Activated CD4-positive, alpha-beta T cell treated with anti-CD3 and anti-CD28 coated beads for 36 hours (primary cell): ENCODE data around the gene FAM171A2. TPM values are rescaled to one million over a fixed set of nuclear protein-coding genes. Genes with fewer than 3 reads are reported as not detected.
"Not testable (repeated sequence)": the region's sequence is repeated elsewhere in the genome, so short reads cannot be mapped to it uniquely, and the experiment has no call there.

ENCODE experiments used
- ATAC-seq: fragments of 200-7000 bp; cut with Tn5 transposase; one replicate; pipeline ENCODE4 v1.10.0; 2021; ENCODE audit warnings: mild to moderate bottlenecking, moderate library complexity
- CTCF ChIA-PET: fragments of 350-600 bp; sonication (Branson Sonifier 250); formaldehyde crosslinking; loops from one replicate; lab custom pipeline; 2021; ENCODE audit warnings: antibody characterized with exemption; lab: Charles Lee
- POLR2A ChIA-PET: fragments of 350-600 bp; sonication (Branson Sonifier 250); formaldehyde crosslinking; loops from one replicate; lab custom pipeline; 2021; ENCODE audit warnings: antibody characterized with exemption, inconsistent platforms; lab: Charles Lee
- DNase-seq: peaks from one replicate; pipeline ENCODE4 v3.0.0-alpha.2; 2020
- H3K27ac Mint-ChIP-seq: one replicate; pipeline ENCODE4 v1.8.0; 2021; ENCODE audit warnings: mixed read lengths
- H3K27me3 Mint-ChIP-seq: one replicate; pipeline ENCODE4 v1.8.0; 2021; ENCODE audit warnings: mixed read lengths
- H3K36me3 Mint-ChIP-seq: one replicate; pipeline ENCODE4 v1.8.0; 2021; ENCODE audit warnings: low read depth, mixed read lengths
- H3K4me1 Mint-ChIP-seq: one replicate; pipeline ENCODE4 v1.8.0; 2021; ENCODE audit warnings: mixed read lengths
- H3K4me3 Mint-ChIP-seq: one replicate; pipeline ENCODE4 v1.8.0; 2021; ENCODE audit warnings: mild to moderate bottlenecking, moderate library complexity, mixed read lengths
- H3K9me3 Mint-ChIP-seq: one replicate; pipeline ENCODE4 v1.8.0; 2021; ENCODE audit warnings: low read depth, mixed read lengths
- intact Hi-C, 2 experiments: fragments of 100-400 bp; cut with DNase I in 1 of 2; cut with micrococcal nuclease in 1 of 2; formaldehyde crosslinking; loops; one replicate each; pipeline versions ENCODE4 v1.14.2 to v1.15.1; 2022 to 2024; cut with DNase I, micrococcal nuclease
- total RNA-seq, 2 experiments: library from RNA; stranded (reverse); gene quantifications; one replicate each; pipeline ENCODE4 v1.2.3, GENCODE V29; 2021

FAM171A2 gene
- total RNA-seq, 2 experiments from 2014 or later = 0.18 to 0.32 TPM

DNA sequence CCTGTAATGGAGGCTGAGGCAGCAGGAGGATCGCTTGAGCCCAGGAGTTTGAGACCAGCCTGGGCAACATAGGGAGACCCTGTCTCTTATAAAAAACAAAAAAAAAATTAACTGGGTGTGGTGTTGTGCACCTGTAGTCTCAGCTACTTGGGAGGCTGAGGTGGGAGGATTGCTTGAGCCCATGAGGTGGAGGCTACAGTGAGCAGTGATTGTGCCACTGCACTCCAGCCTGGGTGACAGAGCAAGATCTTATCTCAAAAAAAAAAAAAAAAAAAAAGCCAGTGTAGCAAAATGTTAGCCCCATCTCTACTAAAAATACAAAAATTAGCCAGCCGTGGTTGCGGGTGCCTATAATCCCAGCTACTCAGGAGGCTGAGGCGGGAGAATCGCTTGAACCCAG, 33.4 kb downstream of the FAM171A2 start:
- H3K36me3 Mint-ChIP-seq, H3K9me3 Mint-ChIP-seq, intact Hi-C loops, H3K27ac Mint-ChIP-seq, H3K27me3 Mint-ChIP-seq, ATAC-seq, DNase-seq, H3K4me3 Mint-ChIP-seq: not testable (repeated sequence)
- ChIA-PET POLR2A (interaction anchor here (0.6 kb wide), 1 partner anchor 32 kb away, joined by 3 read pairs; no protein-coding TSS in a partner anchor), CTCF (interaction anchor here (0.6 to 6.7 kb wide), 22 partner anchors 8 to 215 kb away, joined by 3 to 43 read pairs (median 6); partner anchors contain the start of genes GRN, HDAC5 and TMUB2)
- H3K4me1 Mint-ChIP-seq = peaks cover 17% of the 10 kb centered on the region

DNA sequence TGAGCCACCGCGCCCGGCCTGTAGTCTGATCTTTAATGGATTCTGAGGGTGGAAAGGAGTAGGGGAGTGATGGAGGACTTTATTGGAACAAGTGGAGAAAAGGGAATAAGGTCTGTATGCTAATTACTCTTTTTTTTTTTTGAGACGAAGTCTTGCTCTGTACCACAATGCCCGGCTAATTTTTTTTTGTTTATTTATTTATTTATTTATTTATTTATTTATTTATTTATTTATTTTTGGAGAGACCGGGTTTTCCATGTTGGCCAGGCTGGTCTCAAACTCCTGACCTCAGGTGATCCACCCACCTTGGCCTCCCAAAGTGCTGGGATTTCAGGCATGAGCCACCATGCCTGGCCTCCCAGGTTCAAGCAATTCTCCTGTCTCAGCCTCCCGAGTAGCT, 34.1 kb downstream of the FAM171A2 start:
- not testable (repeated sequence) for H3K27me3 Mint-ChIP-seq, H3K27ac Mint-ChIP-seq, H3K36me3 Mint-ChIP-seq, H3K9me3 Mint-ChIP-seq, DNase-seq, ATAC-seq, H3K4me3 Mint-ChIP-seq
- POLR2A ChIA-PET = interaction anchor here (0.6 to 1.0 kb wide), 3 partner anchors 13 to 120 kb away, joined by 3 to 6 read pairs (median 4); no protein-coding TSS in a partner anchor
- peaks cover 17% of the 10 kb centered on the region for H3K4me1 Mint-ChIP-seq
- intact Hi-C loops = loop anchor here (5.0 kb wide), 3 partner anchors 127 to 568 kb away; partner anchors contain the start of genes EFTUD2 (in 1 of the 2) and HDAC5 (in 1 of the 2)
- CTCF ChIA-PET = interaction anchor here (0.6 to 6.7 kb wide), 6 partner anchors 15 to 206 kb away, joined by 3 to 40 read pairs (median 6); partner anchors contain the start of genes GRN and HDAC5

DNA sequence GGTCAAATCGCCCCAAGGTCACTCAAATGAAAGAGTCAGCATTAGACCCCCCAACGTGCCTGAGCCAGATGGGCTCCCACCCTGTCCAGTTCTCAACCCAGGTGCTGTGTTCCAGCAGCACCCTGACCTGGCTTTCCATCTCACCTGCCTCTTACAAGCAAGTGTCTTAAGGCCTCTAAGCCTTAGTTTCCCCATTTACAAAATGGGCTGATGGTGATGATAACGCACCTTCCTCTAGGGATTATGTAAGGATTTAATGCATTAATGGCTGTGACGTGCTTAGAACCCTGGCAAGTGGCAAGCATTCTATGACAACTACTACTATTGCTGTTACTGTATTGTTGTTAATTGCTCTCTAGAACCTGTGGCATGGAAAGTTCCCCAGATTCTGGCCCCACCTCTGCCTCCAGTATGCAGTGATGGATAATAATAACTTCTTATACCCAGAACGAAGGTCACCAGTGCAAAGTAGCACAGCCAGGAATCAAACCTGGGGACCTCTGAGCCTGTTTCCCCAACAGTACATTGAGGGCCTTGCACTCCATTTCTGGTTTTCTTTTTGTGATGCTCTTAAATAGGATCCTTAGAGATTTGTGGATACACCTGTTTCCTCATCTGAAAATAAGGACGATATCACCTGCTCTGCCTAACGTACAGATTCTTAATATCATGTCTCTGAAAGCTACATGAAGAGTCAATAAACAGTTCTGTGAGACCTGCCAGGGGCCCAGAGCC, 35.8 kb downstream of the FAM171A2 start:
- CTCF ChIA-PET = interaction anchor here (0.9 to 1.1 kb wide), 3 partner anchors 14 to 118 kb away, joined by 4 to 5 read pairs (median 5); no protein-coding TSS in a partner anchor
- intact Hi-C loops = loop anchor here (5.0 kb wide), 3 partner anchors 126 to 569 kb away; partner anchors contain the start of genes EFTUD2 (in 1 of the 2) and HDAC5 (in 1 of the 2)

DNA sequence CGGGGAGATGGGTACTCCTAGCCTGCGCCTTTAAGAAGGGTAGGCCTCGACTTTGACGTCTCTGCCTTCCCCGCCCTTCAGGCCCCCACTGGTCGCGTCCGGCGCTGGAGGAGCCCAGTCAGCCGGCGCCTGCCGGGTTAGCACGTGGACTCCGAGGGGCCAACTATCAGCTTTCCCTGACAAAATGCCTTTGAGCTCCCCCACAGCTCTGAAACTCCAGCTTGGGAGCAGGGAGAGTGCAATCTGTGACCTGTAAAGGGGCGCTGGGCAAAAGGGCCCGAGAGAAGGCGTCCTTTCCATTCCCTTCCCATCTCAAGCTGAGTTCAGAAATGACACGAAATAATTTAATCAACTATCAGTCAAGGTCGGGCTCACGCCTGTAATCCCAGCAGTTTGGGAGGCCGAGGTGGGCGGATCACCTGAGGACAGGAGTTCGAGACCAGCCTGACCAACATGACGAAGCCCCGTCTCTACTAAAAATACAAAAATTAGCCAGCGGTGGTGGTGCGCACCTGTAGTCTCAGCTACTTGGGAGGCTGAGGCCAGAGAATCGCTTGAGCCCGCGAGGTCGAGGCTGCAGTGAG, 36.7 kb downstream of the FAM171A2 start:
- peak overlapping the region; percentile 84 for H3K4me3 Mint-ChIP-seq
- intact Hi-C loops = loop anchor here (1.0 to 5.0 kb wide), 4 partner anchors 125 to 570 kb away; partner anchors contain the start of genes EFTUD2 (in 1 of the 2), HDAC5 (in 1 of the 2) and TMUB2 (in 1 of the 2)
- ATAC-seq (peak; percentile 73), DNase-seq (peak; percentile 95)
- POLR2A ChIA-PET = interaction anchor here (0.5 to 1.0 kb wide), 6 partner anchors 102 to 859 kb away, joined by 3 to 11 read pairs (median 6); partner anchors contain the start of gene TMUB2
- H3K36me3 Mint-ChIP-seq = peaks cover 4% of the 10 kb centered on the region
- CTCF ChIA-PET = interaction anchor here (0.6 to 1.5 kb wide), 15 partner anchors 10 to 391 kb away, joined by 3 to 16 read pairs (median 4); partner anchors contain the start of genes FAM171A2, GRN, HDAC5 and UBTF
- no peaks in the 10 kb centered on the region for H3K9me3 Mint-ChIP-seq
- peaks cover 25% of the 10 kb centered on the region for H3K4me1 Mint-ChIP-seq
- H3K27me3 Mint-ChIP-seq = no peaks in the 10 kb centered on the region
- peak overlapping the region; percentile 87 for H3K27ac Mint-ChIP-seq

More for the DNA sequence above, 35.8 kb downstream of the FAM171A2 start:
- H3K4me3 Mint-ChIP-seq = no peak overlapping the region
- POLR2A ChIA-PET = no interaction called here
- H3K36me3 Mint-ChIP-seq = peaks cover 3% of the 10 kb centered on the region
- ATAC-seq (no peak), DNase-seq (no peak)
- H3K27ac Mint-ChIP-seq = peak overlapping the region; percentile 42
- H3K27me3 Mint-ChIP-seq = no peaks in the 10 kb centered on the region
- no peaks in the 10 kb centered on the region for H3K9me3 Mint-ChIP-seq
- H3K4me1 Mint-ChIP-seq = peaks cover 23% of the 10 kb centered on the region

DNA sequence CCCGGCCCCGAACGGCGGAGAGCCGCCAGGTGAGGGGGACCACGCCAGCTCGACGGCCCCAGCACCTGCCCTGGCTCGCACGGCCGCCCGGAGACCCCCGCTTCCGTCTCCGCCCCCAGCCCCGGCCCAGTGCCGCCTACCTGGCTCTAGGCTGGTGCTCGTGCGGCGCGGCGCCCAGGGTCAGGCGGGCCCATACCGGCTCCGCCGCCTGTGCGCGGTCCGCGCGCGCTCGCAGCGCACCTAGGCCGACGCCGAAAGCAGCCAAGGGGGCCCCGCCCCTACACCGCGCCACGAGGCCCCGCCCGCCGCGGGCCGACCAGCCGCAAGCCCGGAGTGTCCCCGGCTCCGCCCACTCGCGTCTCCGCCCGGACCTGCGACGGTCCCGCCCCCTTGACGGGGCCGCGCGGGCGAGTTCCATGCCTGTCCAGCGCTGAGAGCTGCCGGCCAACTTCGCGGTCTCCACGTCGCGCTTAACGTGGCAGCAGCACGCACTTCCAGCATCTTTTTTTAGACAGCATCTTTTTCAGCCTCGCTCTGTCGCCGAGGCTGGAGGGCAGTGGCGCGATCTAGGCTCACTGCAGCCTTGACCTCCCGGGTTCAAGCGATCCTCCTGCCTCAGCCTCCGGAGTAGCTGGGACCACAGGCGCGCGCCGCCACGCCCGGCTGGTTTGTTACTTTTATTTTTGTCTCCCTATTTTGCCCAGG, 38.9 kb downstream of the FAM171A2 start, which contains the start of gene SLC25A39:
TSS of gene SLC25A39 (minus strand) at position 253 of the 705 bp plus-strand sequence. CDS start 1,261 bp downstream, outside the sequence.
- Mint-ChIP-seq H3K4me3 (peak within 1 kb of the TSS; percentile 84), H3K27ac (peak within 1 kb of the TSS; percentile 94), H3K9me3 (no peaks in the 10 kb centered on the region), H3K36me3 (peaks cover 12% of the 10 kb centered on the region), H3K4me1 (peaks cover 21% of the 10 kb centered on the region), H3K27me3 (no peaks in the 10 kb centered on the region)
- DNase-seq (peak; percentile 97), ATAC-seq (peak; percentile 74)
- POLR2A ChIA-PET = interaction anchor here (0.8 to 1.3 kb wide), 2 partner anchors 106 to 115 kb away, joined by 3 to 5 read pairs; no protein-coding TSS in a partner anchor
- intact Hi-C loops = loop anchor here (1.0 to 5.0 kb wide), 14 partner anchors 16 to 573 kb away; partner anchors contain the start of genes HDAC5 (in 2 of the 2), EFTUD2 (in 1 of the 2), GRN (in 1 of the 2) and HROB (in 1 of the 2)
- CTCF ChIA-PET = interaction anchor here (0.6 to 1.1 kb wide), 5 partner anchors 11 to 361 kb away, joined by 3 to 5 read pairs (median 4); no protein-coding TSS in a partner anchor

DNA sequence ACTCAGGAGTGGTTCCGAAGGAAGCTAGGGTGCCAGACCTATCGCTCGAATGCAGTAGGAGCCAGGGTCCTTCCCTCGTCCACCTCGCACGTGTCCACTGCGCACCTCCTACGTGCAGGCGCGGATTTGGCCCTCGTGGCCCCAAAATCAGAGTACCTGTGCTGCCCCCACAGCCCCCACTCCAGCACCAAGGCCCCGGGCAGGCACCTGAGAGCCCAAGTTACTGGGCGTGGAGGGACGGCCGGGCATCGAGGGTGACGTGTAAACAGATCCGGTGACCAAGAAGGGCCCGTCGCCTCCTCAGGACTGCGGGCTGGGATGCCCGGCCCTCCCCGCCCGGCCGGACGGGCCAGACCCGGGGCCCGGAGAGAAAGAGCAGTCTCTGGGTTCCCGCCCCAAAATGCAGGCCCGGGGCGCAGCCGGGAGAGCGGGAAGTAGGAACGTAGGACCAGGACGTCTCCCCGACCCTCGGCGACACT, 39.5 kb downstream of the FAM171A2 start:
- Mint-ChIP-seq H3K9me3 (no peaks in the 10 kb centered on the region), H3K36me3 (peaks cover 17% of the 10 kb centered on the region), H3K27ac (no peak overlapping the region), H3K4me1 (peaks cover 21% of the 10 kb centered on the region), H3K27me3 (no peaks in the 10 kb centered on the region), H3K4me3 (peak overlapping the region; percentile 84)
- intact Hi-C loops = loop anchor here (1.0 to 2.0 kb wide), 11 partner anchors 16 to 258 kb away; partner anchors contain the start of genes GRN (in 1 of the 2), HDAC5 (in 1 of the 2), HROB (in 1 of the 2) and LSM12 (in 1 of the 2)
- peak; percentile 35 for DNase-seq
- ATAC-seq = no peak
- CTCF ChIA-PET = interaction anchor here (0.6 to 1.5 kb wide), 8 partner anchors 9 to 362 kb away, joined by 3 to 5 read pairs (median 4); partner anchors contain the start of gene GRN
- POLR2A ChIA-PET = interaction anchor here (0.6 kb wide), 1 partner anchor 149 kb away, joined by 3 read pairs; no protein-coding TSS in a partner anchor

DNA sequence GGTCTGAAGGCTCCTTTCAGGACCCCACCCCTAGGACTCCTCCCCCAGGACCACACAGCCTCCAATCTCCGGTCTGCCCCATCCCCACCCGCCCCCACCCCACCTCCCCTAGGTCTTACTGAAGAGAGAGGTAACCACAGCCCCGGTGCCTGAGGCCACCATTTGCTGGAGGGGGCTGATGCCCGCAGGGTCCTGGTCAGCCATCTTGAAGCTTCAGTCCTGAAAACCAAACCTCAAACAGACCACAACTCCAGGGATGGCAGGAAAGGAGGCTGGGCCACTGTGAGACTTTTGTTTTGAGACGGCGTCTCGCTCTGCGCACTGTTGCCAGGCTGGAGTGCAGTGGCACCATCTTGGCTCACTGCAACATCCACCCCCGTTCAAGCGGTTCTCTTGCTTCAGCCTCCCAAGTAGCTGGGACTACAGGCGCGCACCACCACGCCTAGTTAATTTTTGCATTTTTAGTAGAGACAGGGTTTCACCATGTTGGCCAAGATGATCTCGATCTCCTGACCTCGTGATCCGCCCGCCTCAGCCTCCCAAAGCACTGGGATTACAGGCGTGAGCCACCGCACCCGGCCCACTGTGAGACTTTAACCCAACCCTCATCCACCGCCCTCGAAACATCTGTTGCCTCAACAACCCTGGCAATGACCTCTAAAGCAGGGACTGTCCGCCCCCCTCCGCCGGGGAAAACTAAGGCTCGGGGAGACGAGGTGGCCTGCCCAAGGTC, 40.1 kb downstream of the FAM171A2 start:
- no peaks in the 10 kb centered on the region for H3K9me3 Mint-ChIP-seq

DNA sequence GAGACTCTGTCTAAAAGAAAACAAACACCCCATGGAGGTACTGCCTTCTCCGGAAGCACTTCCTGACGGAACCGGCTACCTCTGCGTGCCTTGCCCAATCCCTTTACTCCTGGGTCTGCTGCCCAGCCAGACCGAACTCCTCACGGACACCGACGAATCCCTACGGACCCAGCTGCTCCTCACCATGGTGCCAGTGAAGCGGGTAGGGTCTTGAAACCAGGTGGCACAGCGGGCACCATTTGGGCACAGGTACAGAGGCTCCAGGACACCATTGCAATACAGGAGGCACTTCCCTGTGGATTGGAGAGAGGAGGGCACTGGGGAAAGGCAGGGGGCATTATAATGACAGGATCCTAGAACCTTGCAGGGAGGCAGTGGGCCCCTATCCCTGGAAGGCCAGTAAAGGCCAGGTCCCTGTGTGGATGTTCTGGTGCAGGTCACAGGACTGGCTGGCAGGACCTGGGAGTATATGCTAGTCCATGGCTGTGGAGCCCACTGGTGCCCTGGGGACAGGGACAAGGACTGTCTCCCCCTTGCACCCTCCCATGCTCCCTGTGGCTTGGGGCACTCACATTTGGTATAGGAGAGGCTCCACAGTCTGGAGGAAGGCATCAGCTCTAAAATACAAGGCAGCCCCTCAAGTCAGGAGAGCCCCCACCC, 41.3 kb downstream of the FAM171A2 start:
- Mint-ChIP-seq H3K27me3 (peaks cover 4% of the 10 kb centered on the region), H3K27ac (no peak overlapping the region), H3K9me3 (no peaks in the 10 kb centered on the region), H3K4me3 (peak overlapping the region; percentile 23), H3K36me3 (peaks cover 18% of the 10 kb centered on the region), H3K4me1 (peaks cover 16% of the 10 kb centered on the region)
- no peak for ATAC-seq
- ChIA-PET CTCF (interaction anchor here (0.7 to 2.0 kb wide), 2 partner anchors 9 to 107 kb away, joined by 3 to 8 read pairs; no protein-coding TSS in a partner anchor), POLR2A (no interaction called here)
- no peak for DNase-seq
- intact Hi-C loops = no loop called here

More for the DNA sequence above, 40.1 kb downstream of the FAM171A2 start:
- intact Hi-C loops = loop anchor here (1.0 to 2.0 kb wide), 11 partner anchors 15 to 257 kb away; partner anchors contain the start of genes GRN (in 1 of the 2), HDAC5 (in 1 of the 2), HROB (in 1 of the 2) and LSM12 (in 1 of the 2)
- Mint-ChIP-seq H3K4me3 (peak overlapping the region; percentile 84), H3K27ac (peak overlapping the region; percentile 38), H3K36me3 (peaks cover 18% of the 10 kb centered on the region), H3K27me3 (no peaks in the 10 kb centered on the region), H3K4me1 (peaks cover 21% of the 10 kb centered on the region)
- ATAC-seq = no peak
- CTCF ChIA-PET = interaction anchor here (1.1 to 1.5 kb wide), 4 partner anchors 9 to 114 kb away, joined by 3 to 5 read pairs (median 4); partner anchors contain the start of gene GRN
- POLR2A ChIA-PET = interaction anchor here (0.6 kb wide), 1 partner anchor 148 kb away, joined by 3 read pairs; no protein-coding TSS in a partner anchor
- DNase-seq = no peak
